NB4 (cell line): ENCODE measurements around the gene LZTS3.

Experiments
- CTCF ChIP-seq: IDR thresholded peaks from one replicate; pipeline ENCODE4 v1.5.1; 2012; ENCODE audit warnings: low read depth, low read length
- POLR2A ChIP-seq: IDR thresholded peaks from 2 replicates; pipeline ENCODE4 v1.6.1; 2011; ENCODE audit warnings: mild to moderate bottlenecking; ENCODE audit not compliant: insufficient read length; ENCODE audit errors: extremely low read depth

- TF ChIP-seq POLR2A (no peak), CTCF (no peak)
These were observed 11.9 kb downstream of the LZTS3 start for GRCh38 chr20:3161316-3162079.
